Measurements from ENCODE around the gene SIRPA.
A peak's percentile ranks its signal among the peaks of the same experiment; 100 is the strongest.
"Not testable (repeated sequence)": the region's sequence is repeated elsewhere in the genome, so short reads cannot be mapped to it uniquely, and the experiment has no call there.

The SIRPA gene

GRCh38 chr20:1909097-1909496 is 13.9 kb downstream of the SIRPA start:
- DNase-seq: no peak

- no peak for DNase-seq
Measured at GRCh38 chr20:1911536-1911935, 16.3 kb downstream of the SIRPA start.

- no peak for DNase-seq
Measured at GRCh38 chr20:1912053-1912452, 16.8 kb downstream of the SIRPA start.

- DNase-seq: no peak
Measured at GRCh38 chr20:1912646-1913045, 17.4 kb downstream of the SIRPA start.

GRCh38 chr20:1915233-1915632 is 20.0 kb downstream of the SIRPA start:
- not testable (repeated sequence) for DNase-seq

- no peak for DNase-seq
Measured at GRCh38 chr20:1915725-1916124, 20.5 kb downstream of the SIRPA start.

- no peak for DNase-seq
Measured at GRCh38 chr20:1917786-1918185, 22.6 kb downstream of the SIRPA start.

GRCh38 chr20:1918491-1919165 is 23.4 kb downstream of the SIRPA start:
- no peak for DNase-seq

GRCh38 chr20:1920252-1920651 is 25.0 kb downstream of the SIRPA start:
- no peak for DNase-seq

GRCh38 chr20:1920826-1921225 is 25.6 kb downstream of the SIRPA start:
- DNase-seq: no peak

- not testable (repeated sequence) for DNase-seq
Measured at GRCh38 chr20:1921985-1922384, 26.8 kb downstream of the SIRPA start.

- no peak for DNase-seq
Measured at GRCh38 chr20:1922786-1923185, 27.6 kb downstream of the SIRPA start.

GRCh38 chr20:1924910-1925861 is 30.0 kb downstream of the SIRPA start:
- no peak for DNase-seq

GRCh38 chr20:1926237-1926636 is 31.0 kb downstream of the SIRPA start:
- no peak for DNase-seq

- no peak for DNase-seq
Measured at GRCh38 chr20:1927217-1927616, 32.0 kb downstream of the SIRPA start.

- DNase-seq: no peak
Measured at GRCh38 chr20:1928154-1928553, 32.9 kb downstream of the SIRPA start.

GRCh38 chr20:1928782-1929181 is 33.6 kb downstream of the SIRPA start:
- no peak for DNase-seq

GRCh38 chr20:1929460-1929859 is 34.3 kb downstream of the SIRPA start:
- DNase-seq: no peak

- no peak for DNase-seq
Measured at GRCh38 chr20:1930165-1930564, 35.0 kb downstream of the SIRPA start.

- DNase-seq: no peak
Measured at GRCh38 chr20:1931830-1932229, 36.6 kb downstream of the SIRPA start.

GRCh38 chr20:1932971-1933370 is 37.8 kb downstream of the SIRPA start:
- no peak for DNase-seq

- DNase-seq: peak; percentile 10
Measured at GRCh38 chr20:1933465-1933870, 38.3 kb downstream of the SIRPA start.

- DNase-seq: peak; percentile 82
Measured at GRCh38 chr20:1934156-1934555, 38.9 kb downstream of the SIRPA start.
